ENCODE results near the gene DNMBP. TPM values are rescaled to one million over a fixed set of nuclear protein-coding genes. Genes with fewer than 3 reads are reported as not detected.

DNMBP gene
- total and polyA plus RNA-seq, 2 of the 8 experiments (the other 6 are each of a cell fraction or from before 2014, with no cell fraction given), result 19.1 to 26.4 TPM

- no peak for TF ChIP-seq BACH1 (IDR thresholded peaks at IDR 0.05; ENCODE audit: low read length)
Measured at GRCh38 chr10:99975942-99976809, 33.6 kb downstream of the DNMBP start (continued).

Measured in H1 (cell line).